HepG2 (cell line): ENCODE measurements around the gene RAB3C.

ENCODE experiments used
- FOXO1 ChIP-seq: sonication (generic); formaldehyde crosslinking; IDR thresholded peaks from 2 replicates; pipeline ENCODE4 v1.4.0; 2020; ENCODE audit warnings: missing genetic modification reagents
- KLF15 ChIP-seq: sonication (generic); formaldehyde crosslinking; IDR thresholded peaks from 2 replicates; pipeline ENCODE4 v1.8.1; 2023; ENCODE audit warnings: borderline replicate concordance, mild to moderate bottlenecking, inconsistent platforms, missing genetic modification reagents, mixed read lengths
- ZNF367 ChIP-seq: sonication (generic); formaldehyde crosslinking; IDR thresholded peaks from 2 replicates; pipeline ENCODE4 v1.4.0; 2020; ENCODE audit warnings: missing genetic modification reagents, borderline replicate concordance
- TF ChIP-seq, protein P1 (sequence below): sonication (generic); formaldehyde crosslinking; IDR thresholded peaks from 2 replicates; pipeline ENCODE4 v1.8.0; 2022; ENCODE audit warnings: missing genetic modification reagents, mild to moderate bottlenecking, moderate library complexity, borderline replicate concordance
- TF ChIP-seq, protein P2 (sequence below): sonication (generic); formaldehyde crosslinking; IDR thresholded peaks from 2 replicates; pipeline ENCODE4 v1.5.0; 2020; ENCODE audit warnings: mild to moderate bottlenecking, missing genetic modification reagents, moderate library complexity
- TF ChIP-seq, protein P3 (sequence below): sonication (generic); formaldehyde crosslinking; IDR thresholded peaks from 2 replicates; pipeline ENCODE4 v1.8.0; 2022; ENCODE audit warnings: low read depth, missing genetic modification reagents
- TF ChIP-seq, protein P4 (sequence below): sonication (generic); formaldehyde crosslinking; IDR thresholded peaks from 2 replicates; pipeline ENCODE4 v1.4.0; 2020; ENCODE audit warnings: missing genetic modification reagents
- TF ChIP-seq, protein P5 (sequence below): sonication (generic); formaldehyde crosslinking; IDR thresholded peaks from 2 replicates; pipeline ENCODE4 v1.4.0; 2020; ENCODE audit warnings: mild to moderate bottlenecking, missing genetic modification reagents

DNA sequence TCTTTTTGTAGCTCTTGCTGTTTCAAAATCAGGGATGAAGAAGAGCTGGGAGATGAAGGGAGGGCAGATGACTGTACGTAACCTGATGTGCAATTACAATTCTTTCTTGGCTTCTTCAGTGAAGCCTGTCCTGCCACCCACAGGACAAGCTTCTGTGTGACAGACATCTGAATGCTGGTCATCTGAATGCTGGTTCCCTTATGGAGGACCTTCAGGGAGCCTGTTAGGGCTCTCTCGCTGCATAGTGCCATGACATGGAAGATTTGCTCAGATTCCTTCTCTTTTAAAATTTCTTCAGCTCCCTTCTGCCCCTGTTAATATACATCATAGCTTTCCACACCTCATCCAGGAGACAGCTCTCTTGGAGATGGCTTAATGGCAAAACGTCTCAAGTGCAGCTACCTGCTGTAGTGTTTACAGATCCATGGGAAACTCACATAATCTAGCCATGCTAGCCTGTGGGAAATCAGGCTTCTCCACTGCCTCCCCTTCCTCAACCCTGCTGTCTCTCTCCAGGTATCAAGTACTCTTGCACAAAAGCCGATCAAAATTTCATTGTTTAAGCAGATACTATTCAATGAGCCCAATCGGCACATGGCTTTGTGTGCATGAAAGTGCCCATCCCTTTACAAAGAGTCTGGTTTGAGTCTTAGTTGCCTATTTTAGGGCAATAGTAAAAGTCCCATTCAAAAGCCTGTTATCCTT is 134.6 kb downstream of the RAB3C start:
- TF ChIP-seq, protein P1, sequence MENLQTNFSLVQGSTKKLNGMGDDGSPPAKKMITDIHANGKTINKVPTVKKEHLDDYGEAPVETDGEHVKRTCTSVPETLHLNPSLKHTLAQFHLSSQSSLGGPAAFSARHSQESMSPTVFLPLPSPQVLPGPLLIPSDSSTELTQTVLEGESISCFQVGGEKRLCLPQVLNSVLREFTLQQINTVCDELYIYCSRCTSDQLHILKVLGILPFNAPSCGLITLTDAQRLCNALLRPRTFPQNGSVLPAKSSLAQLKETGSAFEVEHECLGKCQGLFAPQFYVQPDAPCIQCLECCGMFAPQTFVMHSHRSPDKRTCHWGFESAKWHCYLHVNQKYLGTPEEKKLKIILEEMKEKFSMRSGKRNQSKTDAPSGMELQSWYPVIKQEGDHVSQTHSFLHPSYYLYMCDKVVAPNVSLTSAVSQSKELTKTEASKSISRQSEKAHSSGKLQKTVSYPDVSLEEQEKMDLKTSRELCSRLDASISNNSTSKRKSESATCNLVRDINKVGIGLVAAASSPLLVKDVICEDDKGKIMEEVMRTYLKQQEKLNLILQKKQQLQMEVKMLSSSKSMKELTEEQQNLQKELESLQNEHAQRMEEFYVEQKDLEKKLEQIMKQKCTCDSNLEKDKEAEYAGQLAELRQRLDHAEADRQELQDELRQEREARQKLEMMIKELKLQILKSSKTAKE (CRISPR knock-in tag) = no peak
- TF ChIP-seq FOXO1 (CRISPR knock-in tag) (no peak), ZNF367 (CRISPR knock-in tag) (no peak), KLF15 (CRISPR knock-in tag) (no peak)
- TF ChIP-seq, protein P2, sequence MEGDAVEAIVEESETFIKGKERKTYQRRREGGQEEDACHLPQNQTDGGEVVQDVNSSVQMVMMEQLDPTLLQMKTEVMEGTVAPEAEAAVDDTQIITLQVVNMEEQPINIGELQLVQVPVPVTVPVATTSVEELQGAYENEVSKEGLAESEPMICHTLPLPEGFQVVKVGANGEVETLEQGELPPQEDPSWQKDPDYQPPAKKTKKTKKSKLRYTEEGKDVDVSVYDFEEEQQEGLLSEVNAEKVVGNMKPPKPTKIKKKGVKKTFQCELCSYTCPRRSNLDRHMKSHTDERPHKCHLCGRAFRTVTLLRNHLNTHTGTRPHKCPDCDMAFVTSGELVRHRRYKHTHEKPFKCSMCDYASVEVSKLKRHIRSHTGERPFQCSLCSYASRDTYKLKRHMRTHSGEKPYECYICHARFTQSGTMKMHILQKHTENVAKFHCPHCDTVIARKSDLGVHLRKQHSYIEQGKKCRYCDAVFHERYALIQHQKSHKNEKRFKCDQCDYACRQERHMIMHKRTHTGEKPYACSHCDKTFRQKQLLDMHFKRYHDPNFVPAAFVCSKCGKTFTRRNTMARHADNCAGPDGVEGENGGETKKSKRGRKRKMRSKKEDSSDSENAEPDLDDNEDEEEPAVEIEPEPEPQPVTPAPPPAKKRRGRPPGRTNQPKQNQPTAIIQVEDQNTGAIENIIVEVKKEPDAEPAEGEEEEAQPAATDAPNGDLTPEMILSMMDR = peak; percentile 25; the same call in 1 of the 2 replicates
- TF ChIP-seq, protein P3, sequence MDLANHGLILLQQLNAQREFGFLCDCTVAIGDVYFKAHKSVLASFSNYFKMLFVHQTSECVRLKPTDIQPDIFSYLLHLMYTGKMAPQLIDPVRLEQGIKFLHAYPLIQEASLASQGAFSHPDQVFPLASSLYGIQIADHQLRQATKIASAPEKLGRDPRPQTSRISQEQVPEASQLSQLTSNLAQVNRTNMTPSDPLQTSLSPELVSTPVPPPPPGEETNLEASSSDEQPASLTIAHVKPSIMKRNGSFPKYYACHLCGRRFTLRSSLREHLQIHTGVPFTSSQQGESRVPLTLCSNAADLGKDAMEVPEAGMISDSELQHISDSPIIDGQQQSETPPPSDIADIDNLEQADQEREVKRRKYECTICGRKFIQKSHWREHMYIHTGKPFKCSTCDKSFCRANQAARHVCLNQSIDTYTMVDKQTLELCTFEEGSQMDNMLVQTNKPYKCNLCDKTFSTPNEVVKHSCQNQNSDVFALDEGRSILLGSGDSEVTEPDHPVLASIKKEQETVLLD = no peak
- TF ChIP-seq, protein P4, sequence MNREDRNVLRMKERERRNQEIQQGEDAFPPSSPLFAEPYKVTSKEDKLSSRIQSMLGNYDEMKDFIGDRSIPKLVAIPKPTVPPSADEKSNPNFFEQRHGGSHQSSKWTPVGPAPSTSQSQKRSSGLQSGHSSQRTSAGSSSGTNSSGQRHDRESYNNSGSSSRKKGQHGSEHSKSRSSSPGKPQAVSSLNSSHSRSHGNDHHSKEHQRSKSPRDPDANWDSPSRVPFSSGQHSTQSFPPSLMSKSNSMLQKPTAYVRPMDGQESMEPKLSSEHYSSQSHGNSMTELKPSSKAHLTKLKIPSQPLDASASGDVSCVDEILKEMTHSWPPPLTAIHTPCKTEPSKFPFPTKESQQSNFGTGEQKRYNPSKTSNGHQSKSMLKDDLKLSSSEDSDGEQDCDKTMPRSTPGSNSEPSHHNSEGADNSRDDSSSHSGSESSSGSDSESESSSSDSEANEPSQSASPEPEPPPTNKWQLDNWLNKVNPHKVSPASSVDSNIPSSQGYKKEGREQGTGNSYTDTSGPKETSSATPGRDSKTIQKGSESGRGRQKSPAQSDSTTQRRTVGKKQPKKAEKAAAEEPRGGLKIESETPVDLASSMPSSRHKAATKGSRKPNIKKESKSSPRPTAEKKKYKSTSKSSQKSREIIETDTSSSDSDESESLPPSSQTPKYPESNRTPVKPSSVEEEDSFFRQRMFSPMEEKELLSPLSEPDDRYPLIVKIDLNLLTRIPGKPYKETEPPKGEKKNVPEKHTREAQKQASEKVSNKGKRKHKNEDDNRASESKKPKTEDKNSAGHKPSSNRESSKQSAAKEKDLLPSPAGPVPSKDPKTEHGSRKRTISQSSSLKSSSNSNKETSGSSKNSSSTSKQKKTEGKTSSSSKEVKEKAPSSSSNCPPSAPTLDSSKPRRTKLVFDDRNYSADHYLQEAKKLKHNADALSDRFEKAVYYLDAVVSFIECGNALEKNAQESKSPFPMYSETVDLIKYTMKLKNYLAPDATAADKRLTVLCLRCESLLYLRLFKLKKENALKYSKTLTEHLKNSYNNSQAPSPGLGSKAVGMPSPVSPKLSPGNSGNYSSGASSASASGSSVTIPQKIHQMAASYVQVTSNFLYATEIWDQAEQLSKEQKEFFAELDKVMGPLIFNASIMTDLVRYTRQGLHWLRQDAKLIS (CRISPR knock-in tag) = no peak
- TF ChIP-seq, protein P5, sequence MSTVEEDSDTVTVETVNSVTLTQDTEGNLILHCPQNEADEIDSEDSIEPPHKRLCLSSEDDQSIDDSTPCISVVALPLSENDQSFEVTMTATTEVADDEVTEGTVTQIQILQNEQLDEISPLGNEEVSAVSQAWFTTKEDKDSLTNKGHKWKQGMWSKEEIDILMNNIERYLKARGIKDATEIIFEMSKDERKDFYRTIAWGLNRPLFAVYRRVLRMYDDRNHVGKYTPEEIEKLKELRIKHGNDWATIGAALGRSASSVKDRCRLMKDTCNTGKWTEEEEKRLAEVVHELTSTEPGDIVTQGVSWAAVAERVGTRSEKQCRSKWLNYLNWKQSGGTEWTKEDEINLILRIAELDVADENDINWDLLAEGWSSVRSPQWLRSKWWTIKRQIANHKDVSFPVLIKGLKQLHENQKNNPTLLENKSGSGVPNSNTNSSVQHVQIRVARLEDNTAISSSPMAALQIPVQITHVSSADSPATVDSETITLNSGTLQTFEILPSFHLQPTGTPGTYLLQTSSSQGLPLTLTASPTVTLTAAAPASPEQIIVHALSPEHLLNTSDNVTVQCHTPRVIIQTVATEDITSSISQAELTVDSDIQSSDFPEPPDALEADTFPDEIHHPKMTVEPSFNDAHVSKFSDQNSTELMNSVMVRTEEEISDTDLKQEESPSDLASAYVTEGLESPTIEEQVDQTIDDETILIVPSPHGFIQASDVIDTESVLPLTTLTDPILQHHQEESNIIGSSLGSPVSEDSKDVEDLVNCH (CRISPR knock-in tag) = no peak
